Fibroblast of mammary gland (primary cell): ENCODE results near the gene USP1.
A peak's percentile ranks its signal among the peaks of the same experiment; 100 is the strongest.

Experiments used
- DNase-seq: peaks from one replicate; pipeline ENCODE4 v3.0.0-alpha.2; 2010; ENCODE audit warnings: low read depth
- H3K4me3 ChIP-seq: 2 replicates; pipeline ENCODE4 v1.5.1; 2011; ENCODE audit warnings: low read depth, mild to moderate bottlenecking, low read length, moderate library complexity; ENCODE audit not compliant: control insufficient read depth
- TF ChIP-seq, protein P1 (sequence below): conservative IDR thresholded peaks from 2 replicates; pipeline ENCODE4 v1.5.1; 2011; ENCODE audit warnings: low read depth, low read length, inconsistent platforms; ENCODE audit not compliant: control insufficient read depth, insufficient read depth

Gene USP1

DNA sequence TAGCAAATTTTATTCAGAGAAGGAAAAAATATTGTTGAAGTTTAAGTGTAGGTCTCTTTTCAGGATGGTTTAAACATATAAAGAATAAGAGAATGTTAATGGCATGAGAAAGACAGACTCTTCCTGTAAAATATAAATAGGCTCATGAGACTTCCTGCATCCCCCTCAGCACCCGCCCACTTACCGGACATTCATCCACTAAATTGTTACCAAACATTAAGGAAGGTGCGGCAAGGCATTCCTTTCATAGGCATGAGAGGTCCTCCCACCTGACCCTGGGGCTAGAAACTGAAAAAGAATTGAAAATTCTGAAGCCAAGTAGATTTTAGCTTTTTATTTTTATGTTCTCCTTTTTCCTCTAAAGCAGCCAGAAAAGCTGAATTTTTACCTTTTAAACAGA is 10.6 kb upstream of the USP1 start:
- no peak for DNase-seq
- H3K4me3 ChIP-seq: no peak overlapping the region
- TF ChIP-seq, protein P1, sequence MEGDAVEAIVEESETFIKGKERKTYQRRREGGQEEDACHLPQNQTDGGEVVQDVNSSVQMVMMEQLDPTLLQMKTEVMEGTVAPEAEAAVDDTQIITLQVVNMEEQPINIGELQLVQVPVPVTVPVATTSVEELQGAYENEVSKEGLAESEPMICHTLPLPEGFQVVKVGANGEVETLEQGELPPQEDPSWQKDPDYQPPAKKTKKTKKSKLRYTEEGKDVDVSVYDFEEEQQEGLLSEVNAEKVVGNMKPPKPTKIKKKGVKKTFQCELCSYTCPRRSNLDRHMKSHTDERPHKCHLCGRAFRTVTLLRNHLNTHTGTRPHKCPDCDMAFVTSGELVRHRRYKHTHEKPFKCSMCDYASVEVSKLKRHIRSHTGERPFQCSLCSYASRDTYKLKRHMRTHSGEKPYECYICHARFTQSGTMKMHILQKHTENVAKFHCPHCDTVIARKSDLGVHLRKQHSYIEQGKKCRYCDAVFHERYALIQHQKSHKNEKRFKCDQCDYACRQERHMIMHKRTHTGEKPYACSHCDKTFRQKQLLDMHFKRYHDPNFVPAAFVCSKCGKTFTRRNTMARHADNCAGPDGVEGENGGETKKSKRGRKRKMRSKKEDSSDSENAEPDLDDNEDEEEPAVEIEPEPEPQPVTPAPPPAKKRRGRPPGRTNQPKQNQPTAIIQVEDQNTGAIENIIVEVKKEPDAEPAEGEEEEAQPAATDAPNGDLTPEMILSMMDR: no peak

DNA sequence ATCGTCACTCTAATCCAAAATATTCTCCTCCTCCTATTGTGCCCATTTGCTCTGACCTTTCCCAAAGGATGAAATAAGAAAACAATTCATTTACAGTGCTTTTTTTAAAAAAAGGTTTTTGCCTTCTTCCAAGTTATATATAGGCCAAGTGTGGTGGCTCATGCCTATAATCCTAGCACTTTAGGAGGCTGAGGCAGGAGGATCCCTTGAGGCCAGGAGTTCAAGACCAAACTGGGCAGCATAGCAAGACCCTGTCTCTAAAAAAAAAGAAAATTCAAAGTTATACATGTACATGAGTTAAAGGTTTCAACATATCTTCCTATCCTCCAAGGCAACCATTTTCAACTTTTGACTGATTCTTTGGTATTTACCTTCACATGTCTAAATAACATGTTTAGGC is 10.1 kb upstream of the USP1 start:
- no peak for DNase-seq
- TF ChIP-seq, protein P1: no peak
- no peak overlapping the region for H3K4me3 ChIP-seq

DNA sequence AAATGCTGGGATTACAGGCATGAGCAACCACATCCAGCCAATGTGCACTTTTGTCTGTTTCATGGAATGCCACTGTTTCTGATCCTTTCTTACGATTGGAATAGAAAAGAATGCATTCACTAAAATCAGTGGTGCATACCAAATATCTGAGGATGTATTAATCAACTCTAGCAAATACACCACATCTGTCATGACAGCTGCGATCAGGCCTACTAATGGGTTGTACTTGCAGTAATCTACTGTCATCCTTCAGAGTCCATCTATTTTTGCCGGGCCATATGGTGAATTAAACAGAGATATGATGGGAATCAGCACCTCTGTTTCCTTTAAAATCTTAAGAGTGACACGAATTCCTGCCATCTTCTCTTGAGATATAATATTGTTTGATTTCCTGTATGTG is 8.5 kb upstream of the USP1 start:
- DNase-seq: no peak
- TF ChIP-seq, protein P1: no peak
- no peak overlapping the region for H3K4me3 ChIP-seq

DNA sequence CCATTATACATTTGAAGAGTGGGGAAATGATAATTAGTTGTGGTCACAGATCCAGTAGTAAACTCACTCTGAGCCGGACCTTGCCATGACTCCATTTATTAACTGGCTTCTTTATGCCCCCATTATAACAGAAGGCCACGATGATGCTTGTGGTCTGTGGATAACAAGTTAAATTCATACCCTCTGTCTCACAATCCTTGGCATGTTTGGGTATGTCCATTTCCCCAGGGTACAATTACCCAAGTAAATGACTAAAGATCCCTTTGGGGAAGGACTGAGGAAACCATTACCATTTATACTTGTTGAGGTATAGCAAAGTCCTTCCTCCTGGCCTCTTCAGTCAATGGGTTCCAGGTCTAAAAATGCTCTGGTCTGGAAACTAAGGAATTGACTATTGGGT is 7.3 kb upstream of the USP1 start:
- peak; percentile 17 for DNase-seq
- TF ChIP-seq, protein P1: no peak
- no peak overlapping the region for H3K4me3 ChIP-seq

DNA sequence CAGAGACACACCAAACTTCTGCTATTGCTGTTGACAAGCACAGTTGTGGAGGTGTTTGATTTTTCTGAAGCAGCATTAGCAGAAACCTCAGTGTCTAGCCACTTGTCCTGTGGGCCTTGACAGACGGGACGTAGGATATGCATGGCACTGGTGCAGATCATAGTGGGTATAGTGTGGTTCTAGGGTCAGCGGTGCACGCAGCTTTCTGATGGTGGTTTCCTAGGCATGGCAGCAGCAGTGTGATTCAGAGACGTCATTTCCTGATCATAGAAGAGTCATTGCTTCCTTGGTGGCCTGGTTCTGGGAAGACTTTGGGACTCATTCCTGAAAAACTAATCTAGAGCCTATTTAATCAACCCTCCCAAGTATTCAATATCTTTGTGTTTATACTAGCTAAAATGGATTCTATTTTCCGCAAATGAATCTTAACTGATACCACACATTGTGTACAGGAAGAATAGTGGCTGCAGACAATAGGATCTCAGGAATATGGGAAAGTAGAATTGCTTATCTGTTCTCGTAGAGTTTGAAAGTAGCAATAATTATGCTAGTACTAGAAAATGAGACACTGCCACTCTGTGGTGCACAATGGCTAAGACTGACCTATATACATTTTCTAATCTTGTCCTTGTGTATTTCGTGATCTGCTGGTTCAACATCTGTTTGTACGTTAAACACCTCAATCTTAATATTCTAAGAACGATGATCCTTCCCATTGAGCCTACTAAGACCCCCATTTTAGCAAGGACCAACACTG is 2.8 kb upstream of the USP1 start:
- no peak overlapping the region for H3K4me3 ChIP-seq
- TF ChIP-seq, protein P1: no peak
- peak; percentile 25 for DNase-seq

DNA sequence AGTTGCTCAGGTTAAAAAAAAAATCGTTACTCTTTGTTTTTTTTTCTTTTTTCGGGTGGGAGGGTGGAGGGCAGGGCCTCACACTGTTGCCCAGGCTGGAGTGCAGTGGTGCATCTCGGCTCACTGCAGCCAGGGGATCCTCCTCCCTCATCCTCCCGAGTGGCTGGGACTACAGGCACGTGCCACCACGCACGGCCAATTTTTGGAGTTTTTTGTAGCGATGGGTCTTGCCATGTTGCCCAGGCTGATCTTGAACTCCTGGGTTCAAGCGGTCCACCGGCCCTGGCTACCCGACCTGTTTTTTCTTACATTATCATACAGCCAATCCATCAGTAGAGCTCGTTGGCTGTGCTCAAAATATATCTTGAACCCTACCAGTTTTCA is 2.2 kb upstream of the USP1 start:
- H3K4me3 ChIP-seq: no peak overlapping the region
- DNase-seq: no peak
- TF ChIP-seq, protein P1: no peak

DNA sequence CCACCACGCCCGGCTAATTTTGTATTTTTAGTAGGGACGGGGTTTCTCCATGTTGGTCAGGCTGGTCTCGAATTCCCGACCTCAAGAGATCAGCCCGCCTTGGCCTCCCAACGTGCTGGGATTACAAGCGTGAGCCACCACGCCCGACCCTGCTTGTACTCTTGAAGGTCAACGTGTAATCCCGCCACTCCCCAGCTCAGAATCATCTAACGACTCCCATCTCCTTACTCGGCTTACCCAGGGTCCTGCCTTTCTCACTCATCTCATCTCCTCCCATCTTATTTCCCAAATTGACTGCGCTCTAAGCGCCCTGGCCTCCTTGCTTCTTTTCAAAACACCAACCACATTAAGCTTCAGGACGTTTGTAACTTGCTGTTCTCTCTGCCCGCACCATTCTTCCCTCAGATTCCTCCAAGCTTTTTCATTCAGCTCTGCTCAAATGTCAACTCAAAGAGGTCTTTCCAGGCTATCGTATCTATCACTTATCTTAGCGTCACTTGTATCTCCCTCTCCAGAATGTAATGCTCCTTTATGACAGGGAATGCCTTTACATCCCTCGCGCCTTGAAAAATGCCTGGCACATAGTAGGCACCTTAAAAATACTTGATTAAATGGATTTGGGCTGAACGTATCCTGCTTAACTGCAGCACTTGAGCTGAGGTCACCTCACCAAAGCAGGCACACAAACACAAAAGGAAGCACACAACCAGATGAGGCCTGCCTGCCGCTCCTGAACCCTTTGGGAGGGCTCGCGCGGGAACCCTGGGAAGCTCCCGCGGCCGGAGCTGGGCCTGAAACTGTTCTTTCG is 1.4 kb upstream of the USP1 start:
- H3K4me3 ChIP-seq: peak overlapping the region; percentile 91
- no peak for DNase-seq
- TF ChIP-seq, protein P1: no peak
